Measurements from ENCODE around the gene BNC2.

The BNC2 gene

GRCh38 chr9:16436545-16436944 is 433.9 kb downstream of the BNC2 start:
- Histone ChIP-seq H3K9ac (ENCODE audit: low read length) (no peak overlapping the region), H3K36me3 (ENCODE audit: insufficient read depth, low read length) (no peaks in the 10 kb centered on the region), H3K79me2 (ENCODE audit: insufficient read depth, low read length) (no peaks in the 10 kb centered on the region), H3K27ac (ENCODE audit: low read depth, low read length, poor library complexity, severe bottlenecking) (no peak overlapping the region), H2AFZ (ENCODE audit: low read length) (no peak overlapping the region), H3K4me1 (ENCODE audit: insufficient read depth, low read length, severe bottlenecking) (no peaks in the 10 kb centered on the region), H3K27me3 (ENCODE audit: insufficient read depth, low read length) (no peaks in the 10 kb centered on the region), H4K20me1 (ENCODE audit: insufficient read depth, low read length) (no peaks in the 10 kb centered on the region), H3K9me2 (ENCODE audit: low read depth, low read length) (no peaks in the 10 kb centered on the region), H3K4me3 (ENCODE audit: low read depth, low read length, poor library complexity, severe bottlenecking) (no peak overlapping the region), H3K4me2 (ENCODE audit: low read length) (no peak overlapping the region), H3F3A (ENCODE audit: insufficient read depth, low read length) (no peaks in the 10 kb centered on the region), H3K9me3 (ENCODE audit: low read length) (no peaks in the 10 kb centered on the region)
- TF ChIP-seq EZH2 (IDR thresholded peaks at IDR 0.05; ENCODE audit: borderline replicate concordance, low read length) (no peak), CTCF (IDR thresholded peaks at IDR 0.05; ENCODE audit: low read length) (no peak)

GRCh38 chr9:16434526-16434925 is 435.9 kb downstream of the BNC2 start:
- Histone ChIP-seq H3K9me2 (ENCODE audit: low read depth, low read length) (no peaks in the 10 kb centered on the region), H3K4me3 (ENCODE audit: low read depth, low read length, poor library complexity, severe bottlenecking) (no peak overlapping the region), H3K9me3 (ENCODE audit: low read length) (no peaks in the 10 kb centered on the region), H3K27me3 (ENCODE audit: insufficient read depth, low read length) (no peaks in the 10 kb centered on the region), H3F3A (ENCODE audit: insufficient read depth, low read length) (no peaks in the 10 kb centered on the region), H3K27ac (ENCODE audit: low read depth, low read length, poor library complexity, severe bottlenecking) (no peak overlapping the region), H4K20me1 (ENCODE audit: insufficient read depth, low read length) (no peaks in the 10 kb centered on the region), H3K9ac (ENCODE audit: low read length) (no peak overlapping the region), H3K4me2 (ENCODE audit: low read length) (no peak overlapping the region), H3K4me1 (ENCODE audit: insufficient read depth, low read length, severe bottlenecking) (no peaks in the 10 kb centered on the region), H3K36me3 (ENCODE audit: insufficient read depth, low read length) (no peaks in the 10 kb centered on the region), H3K79me2 (ENCODE audit: insufficient read depth, low read length) (no peaks in the 10 kb centered on the region), H2AFZ (ENCODE audit: low read length) (no peak overlapping the region)
- TF ChIP-seq CTCF (IDR thresholded peaks at IDR 0.05; ENCODE audit: low read length) (no peak), EZH2 (IDR thresholded peaks at IDR 0.05; ENCODE audit: borderline replicate concordance, low read length) (no peak)

DNA sequence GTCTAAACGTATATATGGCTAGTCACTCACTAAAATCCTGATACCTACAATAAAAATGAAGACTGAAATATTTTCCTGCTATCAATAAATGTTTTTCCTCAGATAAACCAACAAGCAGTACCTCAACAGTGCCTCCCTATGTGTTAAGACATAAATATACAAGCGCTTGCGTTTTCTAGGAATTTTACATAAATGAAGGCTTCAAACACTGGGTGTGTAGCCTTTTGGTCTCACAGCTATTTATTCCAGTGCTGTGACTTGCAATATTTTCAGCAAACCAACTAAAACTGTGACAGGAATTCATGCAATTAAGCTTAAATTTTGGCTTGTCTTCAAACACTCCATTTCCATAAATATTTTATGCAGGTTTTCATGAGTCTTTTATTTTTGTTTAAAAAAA is 437.0 kb downstream of the BNC2 start:
- Histone ChIP-seq H3F3A (ENCODE audit: insufficient read depth, low read length) (no peaks in the 10 kb centered on the region), H2AFZ (ENCODE audit: low read length) (no peak overlapping the region), H3K4me3 (ENCODE audit: low read depth, low read length, poor library complexity, severe bottlenecking) (no peak overlapping the region), H3K4me2 (ENCODE audit: low read length) (no peak overlapping the region), H3K79me2 (ENCODE audit: insufficient read depth, low read length) (no peaks in the 10 kb centered on the region), H3K4me1 (ENCODE audit: insufficient read depth, low read length, severe bottlenecking) (no peaks in the 10 kb centered on the region), H3K36me3 (ENCODE audit: insufficient read depth, low read length) (no peaks in the 10 kb centered on the region), H3K9me3 (ENCODE audit: low read length) (no peaks in the 10 kb centered on the region), H3K9me2 (ENCODE audit: low read depth, low read length) (no peaks in the 10 kb centered on the region), H4K20me1 (ENCODE audit: insufficient read depth, low read length) (no peaks in the 10 kb centered on the region), H3K27ac (ENCODE audit: low read depth, low read length, poor library complexity, severe bottlenecking) (no peak overlapping the region), H3K27me3 (ENCODE audit: insufficient read depth, low read length) (no peaks in the 10 kb centered on the region), H3K9ac (ENCODE audit: low read length) (no peak overlapping the region)
- no peak for TF ChIP-seq EZH2 (IDR thresholded peaks at IDR 0.05; ENCODE audit: borderline replicate concordance, low read length)
- no peak for TF ChIP-seq CTCF (IDR thresholded peaks at IDR 0.05; ENCODE audit: low read length)
